GM18907 (cell line): ENCODE measurements around the gene COPE.

Source experiments
- ATAC-seq: cut with Tn5 transposase; IDR thresholded peaks from one replicate; pipeline ENCODE4 v1.9.1; 2021; ENCODE audit warnings: mild to moderate bottlenecking, moderate library complexity; ENCODE audit not compliant: unreplicated experiment

The COPE gene

DNA sequence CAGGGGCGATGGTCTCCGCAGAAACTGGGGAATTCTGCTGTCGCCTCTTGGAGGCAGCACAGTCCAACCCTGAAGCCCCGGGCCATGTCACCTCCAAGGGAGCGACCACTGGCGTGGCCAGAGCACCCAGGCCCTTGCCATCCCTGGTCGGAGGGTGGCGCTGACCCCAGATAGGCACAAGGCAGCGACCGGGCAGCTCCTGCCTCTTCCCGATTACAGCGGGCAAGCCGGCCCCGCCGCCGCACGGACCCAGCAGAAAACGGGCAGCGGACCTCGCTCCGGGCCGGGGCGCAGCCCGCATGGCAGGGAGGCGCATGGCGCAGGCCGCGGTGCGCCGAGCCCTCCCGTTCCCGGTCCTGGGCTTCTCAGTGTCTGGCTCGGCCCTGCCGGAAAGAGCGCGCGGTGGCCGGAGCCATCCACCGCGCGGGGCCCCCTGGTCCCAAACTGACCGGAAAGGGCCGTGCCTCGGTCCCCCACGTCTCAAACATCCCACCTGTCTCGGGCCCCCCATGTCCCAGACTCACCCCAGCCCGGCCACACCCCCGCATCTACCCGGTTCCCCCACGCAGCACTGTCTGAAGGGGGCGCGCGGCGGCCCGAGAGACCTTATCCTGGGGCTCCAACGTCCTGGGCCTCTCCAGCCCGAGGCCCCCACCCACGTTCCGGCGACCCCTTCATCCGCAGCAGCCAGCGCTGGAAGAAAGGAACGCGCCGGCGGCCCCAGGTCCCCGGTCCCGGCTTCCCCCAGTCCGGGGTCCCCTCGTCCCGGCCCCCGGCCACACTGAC is 24.0 kb downstream of the COPE start:
- no peak for ATAC-seq

GRCh38 chr19:18894254-18895037 is 24.7 kb downstream of the COPE start:
- no peak for ATAC-seq

GRCh38 chr19:18893587-18894253 is 25.5 kb downstream of the COPE start:
- ATAC-seq: no peak

GRCh38 chr19:18889949-18890745 is 29.0 kb downstream of the COPE start:
- ATAC-seq: no peak

GRCh38 chr19:18886972-18887371 is 32.2 kb downstream of the COPE start:
- no peak for ATAC-seq

- no peak for ATAC-seq
Measured at GRCh38 chr19:18883526-18884304, 35.5 kb downstream of the COPE start.

DNA sequence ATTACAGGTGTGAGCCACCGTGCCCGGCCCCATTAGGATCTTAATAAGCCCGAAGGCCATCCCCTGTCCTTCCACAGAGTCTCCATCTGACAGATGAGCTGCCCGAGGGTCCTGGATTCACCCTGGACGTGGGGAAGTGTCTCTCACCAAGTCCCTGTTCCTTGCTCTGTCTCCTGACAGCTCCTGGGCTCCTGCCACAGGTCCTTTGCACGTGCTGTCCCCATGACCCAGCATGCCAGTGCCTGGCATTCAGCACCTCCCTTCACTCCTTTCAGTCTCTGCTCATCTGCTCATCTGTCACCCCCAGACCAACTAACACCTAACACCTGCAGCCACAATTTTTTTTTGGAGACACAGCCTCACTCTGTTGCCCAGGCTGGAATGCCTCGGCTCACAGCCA is 37.7 kb downstream of the COPE start:
- no peak for ATAC-seq

- ATAC-seq: no peak
Measured at GRCh38 chr19:18879579-18880373, 39.4 kb downstream of the COPE start.

DNA sequence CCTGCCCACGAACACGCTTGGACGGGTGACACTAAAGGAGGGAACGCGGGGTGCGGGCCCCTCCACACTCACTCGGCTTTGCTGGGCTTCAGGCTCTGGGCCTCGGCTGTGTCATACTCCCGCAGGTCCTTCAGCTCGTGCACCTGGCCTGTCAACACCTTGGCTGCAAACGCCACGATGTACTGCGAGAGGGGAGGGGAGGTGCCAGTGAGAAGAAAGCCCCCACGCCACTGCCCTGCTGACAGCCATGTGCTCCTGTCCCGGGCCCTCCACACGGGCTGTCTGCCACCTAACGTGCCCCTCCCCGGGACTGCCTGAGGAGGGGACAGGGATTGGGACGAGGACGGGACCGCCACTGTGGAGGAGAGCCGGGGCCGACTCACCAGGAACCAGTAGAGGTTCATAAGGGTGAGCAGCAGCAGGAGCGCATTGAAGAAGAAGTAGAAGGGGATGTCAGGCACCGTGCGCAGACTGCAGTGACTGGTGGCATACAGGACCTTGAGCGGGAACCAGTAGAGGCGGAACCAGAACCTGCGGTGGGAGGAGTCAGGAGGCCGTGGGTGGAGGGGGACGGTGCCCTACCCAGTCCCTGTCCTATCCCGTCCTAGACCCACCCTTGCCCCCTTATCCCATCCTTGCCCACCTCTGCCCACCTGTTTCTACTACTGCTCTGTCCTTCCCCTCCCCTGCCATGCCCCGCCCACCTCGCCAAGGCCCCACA is 40.2 kb downstream of the COPE start:
- no peak for ATAC-seq

DNA sequence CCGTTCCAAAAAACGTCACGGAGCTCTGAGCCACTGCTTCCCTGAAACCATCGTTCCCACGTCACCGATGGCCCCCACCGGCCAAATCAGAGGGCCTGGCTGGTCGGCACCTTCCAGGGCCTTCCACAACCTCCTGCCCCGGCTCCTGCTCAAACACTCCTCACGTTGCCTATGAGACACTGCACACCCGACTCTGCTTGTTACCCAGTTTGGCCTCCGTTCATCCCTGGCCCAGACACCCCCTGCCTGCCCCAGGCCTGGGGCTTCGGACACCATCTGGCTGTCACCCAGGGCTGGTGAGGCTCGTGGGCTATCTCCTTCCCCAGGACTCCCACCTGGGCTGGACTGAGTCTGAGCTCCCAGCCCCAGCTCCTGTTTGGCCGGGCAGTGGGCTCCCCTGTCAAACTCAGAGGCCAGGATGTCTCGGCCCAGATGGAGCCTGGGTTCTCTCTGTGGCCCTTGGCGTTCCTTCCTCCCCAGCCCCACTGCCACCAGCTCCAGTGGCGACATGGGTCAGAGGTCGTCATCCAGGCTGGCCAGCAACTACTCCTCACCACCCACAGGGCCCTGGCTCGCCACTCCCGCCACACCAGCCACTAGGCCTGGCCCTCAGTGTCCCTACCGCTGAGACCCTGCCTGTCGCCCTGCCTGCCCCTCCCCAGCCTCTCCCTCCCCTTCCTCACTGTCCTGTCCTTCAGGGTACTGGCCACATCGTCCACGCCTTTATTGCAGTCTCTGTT is 41.0 kb downstream of the COPE start:
- no peak for ATAC-seq

- no peak for ATAC-seq
Measured at GRCh38 chr19:18876865-18877264, 42.3 kb downstream of the COPE start.

DNA sequence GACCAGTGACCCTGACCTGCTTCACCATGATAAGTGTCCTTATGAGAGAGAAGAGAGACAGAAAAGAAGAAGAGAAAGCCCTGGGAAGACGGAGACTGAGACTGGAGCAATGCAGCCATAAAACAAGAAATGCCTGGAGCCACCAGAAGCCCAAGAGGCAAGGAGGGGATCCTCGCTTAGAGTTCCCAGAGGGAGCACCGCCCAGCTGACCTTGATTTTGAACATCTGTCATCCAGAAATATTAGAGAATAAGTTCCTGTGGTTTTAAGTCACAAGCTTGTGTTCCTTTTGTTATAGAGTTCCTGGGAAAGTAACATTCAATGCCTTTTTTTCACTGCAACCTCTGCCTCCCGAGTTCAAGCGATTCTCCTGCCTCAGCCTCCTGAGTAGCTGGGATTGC is 43.5 kb downstream of the COPE start:
- no peak for ATAC-seq

GRCh38 chr19:18871543-18871942 is 47.6 kb downstream of the COPE start:
- ATAC-seq: no peak

- ATAC-seq: no peak
Measured at GRCh38 chr19:18870531-18871172, 48.5 kb downstream of the COPE start.

GRCh38 chr19:18869781-18870530 is 49.2 kb downstream of the COPE start:
- ATAC-seq: no peak

DNA sequence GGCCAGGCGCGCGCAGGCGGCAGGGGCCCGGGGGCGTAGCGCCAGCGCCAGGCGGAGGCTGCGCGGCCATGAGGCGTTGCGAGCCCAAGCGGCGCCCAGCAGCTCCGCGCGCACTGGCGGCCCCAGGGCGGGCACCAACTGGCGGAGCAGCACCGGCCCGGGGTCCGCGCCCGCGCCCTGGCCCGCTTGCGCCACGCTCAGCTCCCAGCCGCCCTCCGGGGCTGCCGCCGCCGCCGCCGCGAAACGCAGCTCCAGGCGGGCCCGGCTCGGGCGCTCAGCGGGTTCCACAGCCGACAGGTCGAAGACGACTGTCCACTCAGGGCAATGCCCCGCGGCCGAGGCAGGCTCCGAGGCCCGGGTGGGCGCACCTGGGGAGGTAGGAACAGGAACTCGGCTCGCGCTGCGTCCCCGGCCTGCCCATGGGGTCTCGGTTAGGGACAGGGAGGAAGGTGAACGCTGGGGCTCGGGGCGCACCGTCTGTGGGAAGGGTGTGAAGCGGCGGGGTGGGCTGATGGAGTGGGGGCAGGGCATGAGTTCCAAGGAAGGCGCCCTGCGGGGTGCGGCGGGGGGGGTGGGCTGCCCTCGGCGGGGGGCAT is 50.1 kb downstream of the COPE start:
- ATAC-seq: no peak
